HCT116 (cell line): Measurements from ENCODE around the gene CYP2D6. TPM values are rescaled to one million over a fixed set of nuclear protein-coding genes. Genes with fewer than 3 reads are reported as not detected.

Source experiments
- ATAC-seq: fragments of 200-7000 bp; cut with Tn5 transposase; 2 replicates; pipeline ENCODE4 v1.9.1; 2020; ENCODE audit warnings: mild to moderate bottlenecking, moderate library complexity
- BruUV-seq: library from RNA; stranded (reverse); fragments of 400-500 nt; replicated peaks from 2 replicates; lab custom pipeline; 2021; lab: Mats Ljungman, UMichigan
- CTCF ChIA-PET: fragments of 300-600 bp; sonication (Branson Sonifier 250); formaldehyde crosslinking; loops from one replicate; lab custom pipeline; 2021; ENCODE audit warnings: antibody characterized with exemption; lab: Charles Lee
- POLR2A ChIA-PET: fragments of 300-600, 350-600 bp; sonication (Branson Sonifier 250); formaldehyde crosslinking; loops from one replicate; lab custom pipeline; 2021; ENCODE audit warnings: antibody characterized with exemption; lab: Charles Lee
- RAD21 ChIA-PET, 2 experiments: fragments of 300-600 bp; sonication (Branson Sonifier 250); formaldehyde crosslinking; loops; one replicate each; lab custom pipeline; 2023; ENCODE audit warnings: low total read pairs in 2 of 2; ENCODE audit not compliant: uncharacterized antibody in 2 of 2, unreplicated experiment in 2 of 2, low non-redundant PET in 1 of 2; lab: Charles Lee
- DNase-seq: peaks from one replicate; pipeline ENCODE4 v3.0.0-alpha.2; 2010; ENCODE audit warnings: low read depth, low spot score
- H2AFZ ChIP-seq: fragments of 200-600 bp; shearing (Covaris generic), sonication (generic); 2 replicates; pipeline ENCODE4 v1.6.1; 2017; ENCODE audit warnings: low read depth, mixed run types, mixed read lengths, antibody characterized with exemption, low read length; ENCODE audit not compliant: poor library complexity, severe bottlenecking
- H3K27ac ChIP-seq: 2 replicates; pipeline ENCODE4 v1.5.1; 2012; ENCODE audit warnings: low read depth, low read length
- H3K27me3 ChIP-seq: fragments of 200-600 bp; sonication (generic); 2 replicates; pipeline ENCODE4 v1.6.1; 2016; ENCODE audit warnings: mixed run types, low read length, mixed read lengths; ENCODE audit not compliant: insufficient read depth
- H3K36me3 ChIP-seq, 2 experiments: fragments of 200-500 bp in 1 of 2; fragments of 200-600 bp in 1 of 2; sonication (Bioruptor generic) in 1 of 2; sonication (generic) in 1 of 2; 2 replicates each; pipeline versions ENCODE4 v1.5.1 to v1.6.1; 2014 to 2016; ENCODE audit warnings: low read length in 2 of 2, inconsistent platforms in 1 of 2, mixed read lengths in 1 of 2, mixed run types in 1 of 2; ENCODE audit not compliant: insufficient read depth in 2 of 2, control insufficient read depth in 1 of 2
- H3K4me1 ChIP-seq, 2 experiments: fragments of 200-600 bp in 1 of 2; sonication (generic) in 1 of 2; 2 replicates each; pipeline versions ENCODE4 v1.5.1 to v1.6.1; 2012 to 2017; ENCODE audit warnings: low read length in 2 of 2, inconsistent platforms in 1 of 2, mild to moderate bottlenecking in 1 of 2, mixed read lengths in 1 of 2, mixed run types in 1 of 2, moderate library complexity in 1 of 2; ENCODE audit not compliant: insufficient read depth in 2 of 2, control insufficient read depth in 1 of 2
- H3K4me2 ChIP-seq: fragments of 200-600 bp; sonication (generic); 2 replicates; pipeline ENCODE4 v1.6.1; 2017; ENCODE audit warnings: mixed run types, low read length, mixed read lengths
- H3K4me3 ChIP-seq, 2 experiments: fragments of 200-600 bp in 1 of 2; sonication (generic) in 1 of 2; replicated peaks in 1 of 2; 2 replicates each; pipeline ENCODE4 v1.5.1; 2011 to 2016; ENCODE audit warnings: low read length in 2 of 2, control low read depth in 1 of 2, low read depth in 1 of 2, mild to moderate bottlenecking in 1 of 2, mixed read lengths in 1 of 2, mixed run types in 1 of 2
- H3K79me2 ChIP-seq: fragments of 200-600 bp; sonication (generic); 2 replicates; pipeline ENCODE4 v1.6.1; 2017; ENCODE audit warnings: mild to moderate bottlenecking, mixed run types, low read length, moderate library complexity, mixed read lengths; ENCODE audit not compliant: insufficient read depth
- H3K9ac ChIP-seq: fragments of 200-600 bp; sonication (generic); 2 replicates; pipeline ENCODE4 v1.6.1; 2016; ENCODE audit warnings: low read length, mixed read lengths
- H3K9me2 ChIP-seq: fragments of 200-600 bp; sonication (generic), shearing (Covaris generic); 2 replicates; pipeline ENCODE4 v1.6.1; 2017; ENCODE audit warnings: mixed run types, mild to moderate bottlenecking, moderate library complexity; ENCODE audit not compliant: insufficient read depth
- H3K9me3 ChIP-seq, 2 experiments: fragments of 200-500 bp in 1 of 2; fragments of 200-600 bp in 1 of 2; sonication (Bioruptor generic) in 1 of 2; sonication (generic) in 1 of 2; 2 replicates each; pipeline ENCODE4 v1.6.1; 2014 to 2017; ENCODE audit warnings: low read length in 2 of 2, mixed read lengths in 2 of 2, inconsistent platforms in 1 of 2, low read depth in 1 of 2, mild to moderate bottlenecking in 1 of 2, mixed run types in 1 of 2, moderate library complexity in 1 of 2; ENCODE audit not compliant: control insufficient read depth in 1 of 2, insufficient read depth in 1 of 2
- H4K20me1 ChIP-seq: fragments of 200-600 bp; sonication (generic), shearing (Covaris generic); 2 replicates; pipeline ENCODE4 v1.6.1; 2017; ENCODE audit warnings: mixed run types, mild to moderate bottlenecking, moderate library complexity; ENCODE audit not compliant: insufficient read depth
- CEBPB ChIP-seq: IDR thresholded peaks from 2 replicates; pipeline ENCODE4 v1.6.1; 2012; ENCODE audit warnings: low read depth
- CTCF ChIP-seq, 3 experiments: fragments of 200-600 bp in 1 of 3; sonication (generic) in 1 of 3; IDR thresholded peaks in 2 of 3; conservative IDR thresholded peaks in 1 of 3; 2 replicates each; pipeline ENCODE4 v1.5.1; 2012 to 2017; ENCODE audit warnings: low read depth in 2 of 3, low read length in 2 of 3, antibody characterized with exemption in 1 of 3, borderline replicate concordance in 1 of 3, control low read depth in 1 of 3, mild to moderate bottlenecking in 1 of 3, mixed read lengths in 1 of 3, mixed run types in 1 of 3, moderate library complexity in 1 of 3; ENCODE audit not compliant: insufficient read depth in 1 of 3
- EGR1 ChIP-seq: IDR thresholded peaks from 2 replicates; pipeline ENCODE4 v1.6.1; 2012; ENCODE audit warnings: low read depth
- ELF1 ChIP-seq: IDR thresholded peaks from 2 replicates; pipeline ENCODE4 v1.6.1; 2012; ENCODE audit warnings: low read depth, borderline replicate concordance
- EZH2phosphoT487 ChIP-seq: fragments of 200-600 bp; IDR thresholded peaks from 2 replicates; pipeline ENCODE4 v1.6.1; 2018; ENCODE audit warnings: antibody characterized with exemption, borderline replicate concordance
- FOSL1 ChIP-seq: IDR thresholded peaks from 2 replicates; pipeline ENCODE4 v1.6.1; 2012; ENCODE audit warnings: low read depth
- MAX ChIP-seq: IDR thresholded peaks from 2 replicates; pipeline ENCODE4 v1.6.1; 2012
- POLR2A ChIP-seq: IDR thresholded peaks from 2 replicates; pipeline ENCODE4 v1.7.0; 2011; ENCODE audit warnings: borderline replicate concordance; ENCODE audit not compliant: insufficient read depth, insufficient read length; ENCODE audit errors: extremely low read depth
- POLR2AphosphoS5 ChIP-seq: IDR thresholded peaks from 2 replicates; pipeline ENCODE4 v1.6.1; 2011; ENCODE audit warnings: mild to moderate bottlenecking, low read depth, low read length, moderate library complexity
- SIN3A ChIP-seq: IDR thresholded peaks from 2 replicates; pipeline ENCODE4 v1.6.1; 2012; ENCODE audit warnings: low read depth
- SRF ChIP-seq: IDR thresholded peaks from 2 replicates; pipeline ENCODE4 v1.6.1; 2012; ENCODE audit warnings: low read depth
- ZFX ChIP-seq: fragments of 450-650 bp; IDR thresholded peaks from 2 replicates; pipeline ENCODE4 v1.6.1; 2017
- ZNF274 ChIP-seq: fragments of 200-500 bp; sonication (Bioruptor generic); IDR thresholded peaks from 2 replicates; pipeline ENCODE4 v1.6.1; 2014; ENCODE audit warnings: mild to moderate bottlenecking, low read depth, low read length, inconsistent platforms
- intact Hi-C: fragments of 100-400 bp; cut with micrococcal nuclease; formaldehyde crosslinking; loops from 2 replicates; pipeline ENCODE4 v1.10.0; 2022
- total RNA-seq: library from RNA; stranded (reverse); gene quantifications from one replicate; pipeline ENCODE4 v1.2.1, GENCODE V29; 2021; ENCODE audit not compliant: unreplicated experiment

The CYP2D6 gene
- total RNA-seq, 1 experiment from 2014 or later: 1.9 TPM

GRCh38 chr22:42162728-42163489, 32.3 kb upstream of the CYP2D6 start:
- Histone ChIP-seq H3K36me3 (peaks cover 0 to 3% of the 10 kb centered on the region in 2 experiments; a peak in 1 of 4 replicates), H3K4me2 (no peak overlapping the region), H3K9me2 (no peaks in the 10 kb centered on the region), H3K27me3 (no peaks in the 10 kb centered on the region), H4K20me1 (no peaks in the 10 kb centered on the region), H2AFZ (no peak overlapping the region)
- BruUV-seq: no TSS peak
- ATAC-seq: no peak
- TF ChIP-seq CEBPB: no peak
- TF ChIP-seq MAX: no peak
- no peak for TF ChIP-seq EGR1
- no peak for TF ChIP-seq POLR2A
- no peak for TF ChIP-seq ZNF274
- TF ChIP-seq, all 23 proteins: peak for 0
- Histone ChIP-seq H3K9me3 (no peaks in the 10 kb centered on the region), H3K9ac (no peak overlapping the region), H3K27ac (no peak overlapping the region), H3K79me2 (no peaks in the 10 kb centered on the region; the same call in 1 of the 2 replicates), H3K4me3 (no peak overlapping the region), H3K4me1 (peaks cover 3 to 18% of the 10 kb centered on the region in 2 experiments; a peak in 3 of 4 replicates)
- CTCF ChIA-PET: no interaction called here
- RAD21 ChIA-PET: no interaction called here
- DNase-seq: no peak
- POLR2A ChIA-PET: no interaction called here
- intact Hi-C loops: no loop called here

GRCh38 chr22:42160830-42161696, 30.5 kb upstream of the CYP2D6 start:
- Histone ChIP-seq H3K9ac (no peak overlapping the region), H3K27me3 (no peaks in the 10 kb centered on the region), H3K4me3 (no peak overlapping the region), H3K27ac (no peak overlapping the region), H3K36me3 (no peaks in the 10 kb centered on the region), H2AFZ (no peak overlapping the region), H4K20me1 (no peaks in the 10 kb centered on the region), H3K79me2 (no peaks in the 10 kb centered on the region; the same call in 1 of the 2 replicates), H3K4me2 (peak overlapping the region; percentile 57), H3K9me3 (no peaks in the 10 kb centered on the region), H3K9me2 (no peaks in the 10 kb centered on the region), H3K4me1 (peaks cover 3 to 29% of the 10 kb centered on the region in 2 experiments; a peak in 3 of 4 replicates)
- no TSS peak for BruUV-seq
- DNase-seq: peak; percentile 34
- POLR2A ChIA-PET: no interaction called here
- RAD21 ChIA-PET: no interaction called here
- intact Hi-C loops: no loop called here
- ATAC-seq: peak; percentile 68
- CTCF ChIA-PET: no interaction called here
- TF ChIP-seq MAX (no peak), POLR2AphosphoS5 (no peak), EZH2phosphoT487 (no peak), ZFX (no peak), CEBPB (no peak), FOSL1 (no peak), ELF1 (no peak), CTCF (IDR thresholded peaks at IDR 0.05 in 2 of 3, conservative IDR thresholded peaks at IDR 0.05 in 1 of 3; ENCODE audit: borderline replicate concordance in 1 of 3, insufficient read depth in 1 of 3, low read depth in 2 of 3, low read length in 2 of 3) (no peak), SIN3A (no peak), SRF (no peak)
